IPS-18a (cell line): ENCODE measurements around the gene FGF21.
"Not testable (repeated sequence)": the region's sequence is repeated elsewhere in the genome, so short reads cannot be mapped to it uniquely, and the experiment has no call there.

Experiments
- H3K27ac ChIP-seq: one replicate; pipeline ENCODE4 v1.5.1; 2013; ENCODE audit warnings: low read length
- H3K27me3 ChIP-seq: one replicate; pipeline ENCODE4 v1.6.1; 2013; ENCODE audit warnings: mild to moderate bottlenecking, low read length; ENCODE audit not compliant: control insufficient read depth, insufficient read depth
- H3K36me3 ChIP-seq: one replicate; pipeline ENCODE4 v1.6.1; 2013; ENCODE audit warnings: low read depth, low read length; ENCODE audit not compliant: control insufficient read depth
- H3K4me1 ChIP-seq: one replicate; pipeline ENCODE4 v1.6.1; 2013; ENCODE audit warnings: low read depth, low read length; ENCODE audit not compliant: control insufficient read depth
- H3K4me3 ChIP-seq: one replicate; pipeline ENCODE4 v1.5.1; 2013; ENCODE audit warnings: low read length
- H3K9ac ChIP-seq: one replicate; pipeline ENCODE4 v1.6.1; 2013; ENCODE audit warnings: mild to moderate bottlenecking, low read length, moderate library complexity
- H3K9me3 ChIP-seq: one replicate; pipeline ENCODE4 v1.6.1; 2013; ENCODE audit warnings: low read depth, low read length; ENCODE audit not compliant: control insufficient read depth

Gene FGF21

DNA sequence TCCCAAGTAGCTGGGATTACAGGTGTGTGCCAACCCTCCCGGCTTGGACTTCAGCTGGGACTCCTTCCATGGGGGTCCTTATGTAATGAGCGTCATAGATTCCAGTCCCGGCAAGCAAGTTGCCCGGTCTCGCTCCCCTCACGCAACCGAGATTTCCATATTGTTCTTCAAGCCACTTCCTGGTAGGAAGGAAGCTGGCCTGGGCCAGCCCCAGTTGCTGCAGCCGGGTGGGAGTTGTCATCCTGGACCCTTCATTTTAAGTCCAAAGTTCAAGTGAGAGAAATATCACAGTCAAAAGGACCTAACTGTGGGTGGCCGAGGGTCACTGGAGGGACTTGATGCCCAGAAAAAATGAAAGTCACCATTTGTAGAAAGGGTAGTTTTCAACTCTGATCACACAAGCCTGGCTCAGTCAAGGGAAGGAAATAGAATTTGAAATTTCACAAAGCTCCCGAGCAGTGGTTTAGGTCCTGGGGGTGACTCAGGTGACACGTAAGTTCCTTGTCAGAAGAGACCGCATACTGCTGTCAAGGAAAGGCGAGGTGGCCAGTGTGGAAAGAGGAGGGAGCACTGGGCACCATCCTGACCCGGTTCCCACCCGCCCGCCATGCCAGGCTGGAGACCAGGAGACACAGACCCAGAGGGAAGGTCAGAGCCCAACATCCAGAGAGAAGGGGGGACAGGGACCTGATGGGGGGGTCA, 5.3 kb downstream of the FGF21 start:
- Histone ChIP-seq H3K9me3 (no peaks in the 10 kb centered on the region), H3K27me3 (no peaks in the 10 kb centered on the region), H3K4me3 (no peak overlapping the region), H3K9ac (no peak overlapping the region), H3K4me1 (no peaks in the 10 kb centered on the region), H3K36me3 (no peaks in the 10 kb centered on the region), H3K27ac (no peak overlapping the region)

DNA sequence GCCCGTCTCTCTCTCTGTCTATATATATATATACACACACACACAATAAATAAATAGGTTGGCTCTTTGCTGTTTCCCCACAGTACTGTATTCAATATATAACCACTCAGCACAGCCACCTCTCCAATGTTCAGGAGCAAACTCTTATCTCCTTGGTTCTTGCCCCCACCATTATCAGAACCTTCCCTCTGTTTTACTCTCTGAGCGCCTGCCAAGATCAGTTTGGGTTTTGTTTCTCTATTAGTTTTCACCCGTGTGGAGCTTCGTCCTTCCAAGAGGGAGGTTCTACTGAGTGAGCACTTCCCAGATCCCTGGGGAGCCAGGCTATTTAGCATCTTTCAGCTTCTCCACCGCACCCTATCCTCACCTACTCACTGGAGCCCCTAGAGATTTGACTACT, 10.5 kb downstream of the FGF21 start:
- H3K27ac ChIP-seq, H3K4me3 ChIP-seq, H3K27me3 ChIP-seq, H3K9ac ChIP-seq, H3K4me1 ChIP-seq, H3K36me3 ChIP-seq, H3K9me3 ChIP-seq: not testable (repeated sequence)

DNA sequence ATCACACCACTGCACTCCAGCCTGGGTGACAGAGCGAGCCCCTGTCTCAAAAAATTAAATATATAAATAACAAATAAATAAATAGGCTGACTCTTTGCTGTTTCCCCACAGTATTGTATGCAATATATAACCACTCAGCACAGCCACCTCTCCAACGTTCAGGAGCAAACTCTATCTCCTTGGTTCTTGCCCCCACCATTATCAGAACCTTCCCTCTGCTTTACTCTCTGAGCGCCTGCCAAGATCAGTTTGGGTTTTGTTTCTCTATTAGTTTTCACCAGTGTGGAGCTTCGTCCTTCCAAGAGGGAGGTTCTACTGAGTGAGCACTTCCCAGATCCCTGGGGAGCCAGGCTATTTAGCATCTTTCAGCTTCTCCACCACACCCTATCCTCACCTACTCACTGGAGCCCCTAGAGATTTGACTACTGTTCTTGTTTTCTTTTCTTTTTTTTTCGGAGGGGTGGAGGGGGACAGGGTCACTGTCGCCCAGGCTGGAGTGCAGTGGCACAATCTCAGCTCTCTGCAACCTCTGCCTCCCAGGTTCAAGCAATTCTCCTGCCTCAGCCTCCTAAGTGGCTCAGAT, 12.9 kb downstream of the FGF21 start:
- H3K27me3 ChIP-seq, H3K9me3 ChIP-seq, H3K27ac ChIP-seq, H3K36me3 ChIP-seq, H3K9ac ChIP-seq, H3K4me3 ChIP-seq, H3K4me1 ChIP-seq: not testable (repeated sequence)

DNA sequence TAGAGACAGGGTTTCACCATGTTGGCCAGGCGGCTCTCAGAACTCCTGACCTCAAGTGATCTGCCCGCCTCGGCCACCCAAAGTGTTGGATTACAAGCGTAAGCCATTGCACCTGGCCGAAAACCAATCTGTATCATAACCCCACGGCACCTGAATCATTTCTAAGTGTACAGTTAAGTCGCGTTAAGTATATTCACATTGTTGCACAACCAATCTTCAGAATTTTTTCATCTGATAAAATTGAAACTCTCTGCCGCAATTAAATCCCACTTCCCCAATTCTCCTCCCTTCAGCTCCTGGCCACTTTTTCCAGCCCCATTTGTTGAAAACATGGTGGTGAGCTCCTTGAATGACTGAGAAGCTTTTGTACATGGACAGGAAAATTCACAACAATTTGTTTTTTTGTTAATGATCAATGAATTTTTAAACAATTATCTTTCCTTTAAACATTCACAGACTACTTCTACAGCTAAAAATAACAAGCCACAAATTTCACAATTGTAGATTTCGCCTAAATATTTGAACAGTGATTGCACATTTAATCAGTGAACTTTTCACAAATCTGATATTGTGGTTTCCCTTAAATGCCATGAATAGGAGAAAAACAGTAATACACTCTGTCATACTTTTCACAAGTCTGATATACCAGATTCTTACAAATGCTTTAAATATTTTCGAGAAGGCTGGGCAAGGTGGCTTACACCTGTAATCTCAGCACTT, 13.8 kb downstream of the FGF21 start:
- no peaks in the 10 kb centered on the region for H3K36me3 ChIP-seq
- H3K27ac ChIP-seq = no peak overlapping the region
- H3K4me3 ChIP-seq = no peak overlapping the region

DNA sequence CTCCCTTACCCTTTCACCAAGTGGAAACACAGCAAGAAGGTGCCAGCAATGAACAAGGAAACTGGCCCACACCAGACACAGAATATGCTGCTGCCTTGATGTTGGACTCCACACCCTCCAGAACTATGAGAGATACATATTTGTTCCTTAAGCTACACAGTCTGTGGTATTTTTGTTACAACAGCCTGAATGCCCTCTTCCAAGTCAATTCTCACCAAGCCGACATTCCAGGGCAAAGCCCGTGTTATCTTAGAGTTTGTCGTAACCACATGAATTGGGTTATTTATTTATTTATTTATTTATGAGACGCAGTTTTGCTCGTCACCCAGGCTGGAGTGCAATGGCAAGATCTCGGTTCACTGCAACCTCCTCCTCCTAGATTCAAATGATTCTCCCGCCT, 14.9 kb downstream of the FGF21 start:
- H3K27ac ChIP-seq = no peak overlapping the region
- no peaks in the 10 kb centered on the region for H3K27me3 ChIP-seq
- H3K36me3 ChIP-seq = no peaks in the 10 kb centered on the region
- no peak overlapping the region for H3K9ac ChIP-seq
- no peaks in the 10 kb centered on the region for H3K9me3 ChIP-seq
- H3K4me3 ChIP-seq = no peak overlapping the region
- no peaks in the 10 kb centered on the region for H3K4me1 ChIP-seq

More for the DNA sequence above, 13.8 kb downstream of the FGF21 start:
- Histone ChIP-seq H3K9me3 (no peaks in the 10 kb centered on the region), H3K27me3 (no peaks in the 10 kb centered on the region), H3K4me1 (no peaks in the 10 kb centered on the region), H3K9ac (no peak overlapping the region)

DNA sequence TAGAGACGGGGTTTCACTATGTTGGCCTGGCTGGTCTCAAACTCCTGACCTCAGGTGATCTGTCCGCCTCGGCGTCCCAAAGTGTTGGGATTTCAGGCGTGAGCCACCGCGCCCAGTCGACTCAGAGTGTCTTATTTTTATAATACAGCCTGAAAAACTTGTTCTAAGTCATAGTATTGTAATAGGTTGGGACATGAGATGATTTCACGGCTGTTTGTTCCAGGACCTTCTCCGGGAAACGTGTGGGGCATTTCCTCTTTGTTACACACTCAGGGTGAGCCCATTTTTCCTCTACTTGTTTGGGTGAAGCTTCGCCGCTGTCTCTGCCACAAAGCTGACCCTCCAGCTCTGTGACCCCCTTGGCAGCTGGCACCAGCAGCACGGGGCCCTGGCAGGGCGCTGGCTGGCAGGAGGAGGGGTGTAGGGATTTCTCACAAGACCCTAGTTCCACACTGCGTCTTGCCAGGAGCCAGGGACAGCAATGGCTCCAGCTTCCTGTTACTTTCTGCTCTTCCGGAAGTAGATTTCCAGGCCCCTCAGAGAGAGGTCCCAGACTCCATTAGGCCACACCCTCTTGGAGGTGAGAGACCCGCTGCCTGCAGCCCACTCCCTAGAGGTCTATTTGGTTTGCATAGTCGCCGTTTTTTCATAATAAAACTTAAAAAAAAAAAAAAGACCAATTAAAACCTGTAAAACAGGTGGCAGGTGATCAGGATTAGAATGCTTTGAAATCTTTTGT, 15.6 kb downstream of the FGF21 start:
- no peak overlapping the region for H3K9ac ChIP-seq
- H3K27ac ChIP-seq = no peak overlapping the region
- no peaks in the 10 kb centered on the region for H3K27me3 ChIP-seq

DNA sequence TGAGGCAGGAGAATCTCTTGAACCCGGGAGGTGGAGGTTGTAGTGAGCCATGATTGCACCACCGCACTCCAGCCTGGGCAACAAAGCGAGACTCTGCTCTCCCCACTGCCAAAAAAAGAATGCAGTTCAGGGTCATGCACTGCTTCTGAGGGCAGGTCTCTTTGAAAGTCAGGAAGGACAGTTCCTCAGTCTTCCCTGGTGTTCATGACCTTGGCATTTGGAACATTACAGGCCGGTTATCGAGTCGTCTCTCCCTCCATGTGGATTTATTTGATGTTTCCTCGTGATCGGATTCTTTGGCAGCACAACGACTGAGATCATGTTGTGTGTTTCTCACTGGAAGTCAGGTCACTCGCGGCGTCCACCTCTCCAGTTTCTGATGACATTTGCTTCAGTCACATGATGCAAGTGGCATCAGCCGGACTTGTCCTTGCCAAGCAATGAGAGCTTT, 17.2 kb downstream of the FGF21 start:
- Histone ChIP-seq H3K27me3 (no peaks in the 10 kb centered on the region), H3K36me3 (no peaks in the 10 kb centered on the region), H3K9me3 (no peaks in the 10 kb centered on the region), H3K4me3 (no peak overlapping the region), H3K27ac (no peak overlapping the region), H3K4me1 (no peaks in the 10 kb centered on the region), H3K9ac (no peak overlapping the region)

More for the DNA sequence above, 15.6 kb downstream of the FGF21 start:
- no peaks in the 10 kb centered on the region for H3K36me3 ChIP-seq
- no peaks in the 10 kb centered on the region for H3K9me3 ChIP-seq
- H3K4me3 ChIP-seq = no peak overlapping the region
- H3K4me1 ChIP-seq = no peaks in the 10 kb centered on the region

DNA sequence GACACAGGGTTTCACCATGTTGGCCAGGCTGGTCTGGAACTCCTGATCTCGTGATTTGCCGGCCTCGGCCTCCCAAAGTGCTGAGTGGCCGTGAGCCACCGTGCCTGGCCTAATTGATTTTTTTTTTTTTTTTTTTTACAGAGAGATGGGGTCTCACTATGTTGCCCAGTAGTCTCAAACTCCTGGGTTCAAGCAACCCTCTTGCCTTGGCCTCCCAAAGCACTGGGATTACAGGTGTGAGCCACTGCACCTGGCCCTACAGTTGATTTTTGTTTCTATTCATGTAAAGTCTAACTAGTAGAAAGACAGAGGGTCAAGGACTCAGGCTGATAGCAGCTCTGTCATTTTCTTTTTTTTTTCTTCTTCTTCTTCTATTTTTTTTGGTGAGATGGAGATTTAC, 21.8 kb downstream of the FGF21 start:
- H3K4me3 ChIP-seq = no peak overlapping the region
- H3K36me3 ChIP-seq = no peaks in the 10 kb centered on the region
- no peaks in the 10 kb centered on the region for H3K27me3 ChIP-seq
- H3K9me3 ChIP-seq = no peaks in the 10 kb centered on the region
- H3K27ac ChIP-seq = no peak overlapping the region
- H3K9ac ChIP-seq = no peak overlapping the region
- no peaks in the 10 kb centered on the region for H3K4me1 ChIP-seq

DNA sequence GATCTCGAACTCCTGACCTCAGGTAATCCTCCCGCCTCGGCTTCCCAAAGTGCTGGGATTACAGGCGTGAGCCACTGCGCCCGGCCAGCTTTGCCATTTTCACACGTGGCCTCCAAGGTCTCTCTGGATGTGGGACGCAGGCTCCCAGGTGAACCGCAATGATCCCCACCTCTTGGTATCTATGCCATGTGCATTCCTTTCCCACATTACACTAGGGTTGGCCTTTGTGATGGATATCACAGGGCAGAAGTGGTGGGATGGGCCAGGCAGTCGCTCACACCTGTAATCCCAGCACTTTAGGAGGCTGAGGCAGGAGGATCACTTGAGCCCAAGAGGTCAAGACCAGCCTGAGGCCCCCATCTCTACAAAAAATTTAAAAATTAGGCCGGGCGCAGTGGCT, 22.4 kb downstream of the FGF21 start:
- Histone ChIP-seq H3K27me3 (no peaks in the 10 kb centered on the region), H3K36me3 (no peaks in the 10 kb centered on the region), H3K4me1 (no peaks in the 10 kb centered on the region), H3K4me3 (no peak overlapping the region), H3K9ac (no peak overlapping the region), H3K27ac (no peak overlapping the region), H3K9me3 (no peaks in the 10 kb centered on the region)

DNA sequence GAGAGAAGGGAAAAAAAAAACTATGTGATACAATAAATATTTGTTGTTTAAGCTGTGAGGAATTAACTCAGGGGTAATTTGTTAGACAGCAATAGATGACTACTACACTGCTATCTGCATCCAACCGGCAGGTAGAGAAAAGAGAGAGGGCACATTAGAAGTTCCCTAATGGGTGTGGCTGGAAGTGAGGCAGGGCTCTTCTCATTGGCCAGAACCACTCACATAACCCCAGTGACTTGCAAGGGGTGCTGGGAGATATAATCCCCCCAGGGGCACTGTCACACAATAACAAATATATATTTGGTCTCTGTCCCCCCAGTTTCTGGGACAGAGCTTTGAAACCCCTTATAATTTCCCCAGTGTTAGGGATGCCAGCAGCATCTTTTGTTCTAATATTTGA, 24.3 kb downstream of the FGF21 start:
- Histone ChIP-seq H3K27me3 (no peaks in the 10 kb centered on the region), H3K36me3 (no peaks in the 10 kb centered on the region), H3K4me1 (no peaks in the 10 kb centered on the region)

DNA sequence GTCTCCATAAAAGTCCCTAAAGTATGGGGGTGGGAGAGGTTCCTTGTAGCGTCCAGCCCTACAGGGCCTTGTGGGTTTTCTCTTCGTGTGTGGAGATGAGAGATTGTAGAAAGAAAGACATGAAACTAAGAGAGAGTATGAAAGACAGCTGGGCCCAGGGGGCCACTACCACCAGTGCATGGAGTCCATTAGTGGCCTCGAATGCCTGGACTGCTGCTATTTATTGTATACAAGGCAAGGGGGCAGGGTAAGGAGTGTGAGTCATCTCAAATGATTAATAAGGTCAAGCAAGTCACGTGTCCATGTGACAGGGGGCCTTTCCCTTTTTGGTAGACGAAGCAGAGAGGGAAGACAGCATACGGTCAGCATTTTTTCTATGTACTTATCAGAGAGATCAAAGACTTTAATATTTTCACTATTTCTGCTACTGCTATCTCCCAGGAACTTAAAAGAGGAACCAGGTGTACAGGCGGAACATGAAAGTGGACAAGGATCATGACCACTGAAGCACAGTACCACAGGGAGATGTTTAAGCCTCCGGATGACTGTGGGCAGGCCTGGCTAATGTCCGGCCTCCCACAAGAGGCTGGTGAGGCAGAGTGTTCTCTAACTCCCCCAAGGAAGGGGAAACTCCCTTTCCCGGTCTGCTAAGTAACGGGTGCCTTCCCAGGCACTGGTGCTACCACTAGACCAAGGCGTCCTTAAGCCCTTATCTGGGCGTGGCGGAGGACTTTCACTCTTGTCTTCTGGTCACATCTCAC, 25.5 kb downstream of the FGF21 start:
- no peak overlapping the region for H3K27ac ChIP-seq
- no peaks in the 10 kb centered on the region for H3K4me1 ChIP-seq
- no peak overlapping the region for H3K4me3 ChIP-seq
- no peaks in the 10 kb centered on the region for H3K9me3 ChIP-seq
- H3K9ac ChIP-seq = no peak overlapping the region
- no peaks in the 10 kb centered on the region for H3K36me3 ChIP-seq
- no peaks in the 10 kb centered on the region for H3K27me3 ChIP-seq

More for the DNA sequence above, 24.3 kb downstream of the FGF21 start:
- no peak overlapping the region for H3K27ac ChIP-seq
- H3K9me3 ChIP-seq = no peaks in the 10 kb centered on the region
- no peak overlapping the region for H3K9ac ChIP-seq
- no peak overlapping the region for H3K4me3 ChIP-seq
